ENCODE measurements around the gene SLC16A3. TPM values are rescaled to one million over a fixed set of nuclear protein-coding genes. Genes with fewer than 3 reads are reported as not detected.

SLC16A3 gene
- polyA plus RNA-seq, 1 donor (not counting 4 experiments of a cell fraction or from before 2014, with no cell fraction given), result 35.7 TPM

DNA sequence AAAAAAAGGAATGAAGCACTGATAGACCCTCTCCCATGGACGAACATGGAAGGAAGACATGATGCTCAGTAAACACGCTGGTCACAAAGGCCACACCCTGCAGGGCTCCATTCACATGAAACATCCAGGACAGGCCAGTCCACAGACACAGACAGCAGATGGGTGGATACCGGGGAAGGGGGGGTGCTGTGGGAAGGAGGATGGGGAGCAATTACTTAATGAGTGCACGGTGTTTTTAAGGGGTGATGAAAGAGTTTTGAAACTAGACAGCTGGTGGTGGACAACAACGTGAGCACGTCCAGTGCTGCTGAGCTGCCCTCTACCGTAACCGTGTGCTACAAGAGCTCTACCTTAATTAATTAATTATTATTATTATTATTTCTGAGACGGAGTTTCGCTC is 6.0 kb upstream of the SLC16A3 start:
- DNase-seq (ENCODE audit: low read depth, low spot score) (no peak), FAIRE-seq (no peak)
- H3K4me2 ChIP-seq (ENCODE audit: control insufficient read depth, extremely low read depth, insufficient read depth, low read depth, low read length), result no peak overlapping the region
- H3K79me2 ChIP-seq (ENCODE audit: control insufficient read depth, insufficient read depth, low read length), result no peaks in the 10 kb centered on the region
- H3K27me3 ChIP-seq (ENCODE audit: control insufficient read depth, extremely low read depth, insufficient read depth, low read length), result no peaks in the 10 kb centered on the region
- no peak overlapping the region for H3K4me3 ChIP-seq (ENCODE audit: control insufficient read depth in 2 of 3, extremely low read depth in 1 of 3, insufficient read depth in 2 of 3, low read depth in 1 of 3, low read length in 3 of 3)
- no peak overlapping the region for H2AFZ ChIP-seq (ENCODE audit: control insufficient read depth, low read length)
- H4K20me1 ChIP-seq (ENCODE audit: control insufficient read depth, extremely low read depth, insufficient read depth, low read length), result no peaks in the 10 kb centered on the region
- no peak for TF ChIP-seq EZH2 (IDR thresholded peaks at IDR 0.05; ENCODE audit: low read length)
- TF ChIP-seq, protein P1, sequence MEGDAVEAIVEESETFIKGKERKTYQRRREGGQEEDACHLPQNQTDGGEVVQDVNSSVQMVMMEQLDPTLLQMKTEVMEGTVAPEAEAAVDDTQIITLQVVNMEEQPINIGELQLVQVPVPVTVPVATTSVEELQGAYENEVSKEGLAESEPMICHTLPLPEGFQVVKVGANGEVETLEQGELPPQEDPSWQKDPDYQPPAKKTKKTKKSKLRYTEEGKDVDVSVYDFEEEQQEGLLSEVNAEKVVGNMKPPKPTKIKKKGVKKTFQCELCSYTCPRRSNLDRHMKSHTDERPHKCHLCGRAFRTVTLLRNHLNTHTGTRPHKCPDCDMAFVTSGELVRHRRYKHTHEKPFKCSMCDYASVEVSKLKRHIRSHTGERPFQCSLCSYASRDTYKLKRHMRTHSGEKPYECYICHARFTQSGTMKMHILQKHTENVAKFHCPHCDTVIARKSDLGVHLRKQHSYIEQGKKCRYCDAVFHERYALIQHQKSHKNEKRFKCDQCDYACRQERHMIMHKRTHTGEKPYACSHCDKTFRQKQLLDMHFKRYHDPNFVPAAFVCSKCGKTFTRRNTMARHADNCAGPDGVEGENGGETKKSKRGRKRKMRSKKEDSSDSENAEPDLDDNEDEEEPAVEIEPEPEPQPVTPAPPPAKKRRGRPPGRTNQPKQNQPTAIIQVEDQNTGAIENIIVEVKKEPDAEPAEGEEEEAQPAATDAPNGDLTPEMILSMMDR (optimal IDR thresholded peaks at IDR 0.05 in 1 of 3, IDR thresholded peaks at IDR 0.05 in 1 of 3, conservative IDR thresholded peaks at IDR 0.05 in 1 of 3; ENCODE audit: extremely low read depth in 1 of 3, insufficient read depth in 2 of 3, low read length in 3 of 3), result no peak
- H3K9ac ChIP-seq (ENCODE audit: control insufficient read depth, extremely low read depth, insufficient read depth, low read length), result no peak overlapping the region
- H3K9me3 ChIP-seq (ENCODE audit: control insufficient read depth, low read depth, low read length), result no peaks in the 10 kb centered on the region
- H3K9me1 ChIP-seq (ENCODE audit: control insufficient read depth, extremely low read depth, insufficient read depth, low read length), result no peaks in the 10 kb centered on the region
- H3K4me1 ChIP-seq (ENCODE audit: control insufficient read depth, extremely low read depth, insufficient read depth, low read length), result peaks cover 4% of the 10 kb centered on the region
- no peak overlapping the region for H3K27ac ChIP-seq (ENCODE audit: control insufficient read depth, insufficient read depth, low read length)
- no peaks in the 10 kb centered on the region for H3K36me3 ChIP-seq (ENCODE audit: control insufficient read depth in 2 of 2, extremely low read depth in 1 of 2, insufficient read depth in 2 of 2, low read length in 2 of 2)
- dilution Hi-C loops (cut with MboI; ENCODE audit: extremely low pct_ligation_motif_present, low sequenced_read_pairs), result no loop called here

- Histone ChIP-seq H3K4me1 (ENCODE audit: control insufficient read depth, extremely low read depth, insufficient read depth, low read length) (peaks cover 5% of the 10 kb centered on the region), H4K20me1 (ENCODE audit: control insufficient read depth, extremely low read depth, insufficient read depth, low read length) (no peaks in the 10 kb centered on the region), H3K27ac (ENCODE audit: control insufficient read depth, insufficient read depth, low read length) (no peak overlapping the region), H3K4me2 (ENCODE audit: control insufficient read depth, extremely low read depth, insufficient read depth, low read depth, low read length) (no peak overlapping the region), H3K9me3 (ENCODE audit: control insufficient read depth, low read depth, low read length) (no peaks in the 10 kb centered on the region), H3K9ac (ENCODE audit: control insufficient read depth, extremely low read depth, insufficient read depth, low read length) (no peak overlapping the region), H3K79me2 (ENCODE audit: control insufficient read depth, insufficient read depth, low read length) (no peaks in the 10 kb centered on the region), H3K9me1 (ENCODE audit: control insufficient read depth, extremely low read depth, insufficient read depth, low read length) (no peaks in the 10 kb centered on the region), H3K4me3 (ENCODE audit: control insufficient read depth in 2 of 3, extremely low read depth in 1 of 3, insufficient read depth in 2 of 3, low read depth in 1 of 3, low read length in 3 of 3) (no peak overlapping the region), H3K27me3 (ENCODE audit: control insufficient read depth, extremely low read depth, insufficient read depth, low read length) (no peaks in the 10 kb centered on the region), H3K36me3 (ENCODE audit: control insufficient read depth in 2 of 2, extremely low read depth in 1 of 2, insufficient read depth in 2 of 2, low read length in 2 of 2) (no peaks in the 10 kb centered on the region), H2AFZ (ENCODE audit: control insufficient read depth, low read length) (no peak overlapping the region)
- FAIRE-seq (no peak), DNase-seq (ENCODE audit: low read depth, low spot score) (no peak)
- dilution Hi-C loops (cut with MboI; ENCODE audit: extremely low pct_ligation_motif_present, low sequenced_read_pairs), result no loop called here
- TF ChIP-seq, protein P1 (optimal IDR thresholded peaks at IDR 0.05 in 1 of 3, IDR thresholded peaks at IDR 0.05 in 1 of 3, conservative IDR thresholded peaks at IDR 0.05 in 1 of 3; ENCODE audit: extremely low read depth in 1 of 3, insufficient read depth in 2 of 3, low read length in 3 of 3), result no peak
- no peak for TF ChIP-seq EZH2 (IDR thresholded peaks at IDR 0.05; ENCODE audit: low read length)
Observed at GRCh38 chr17:82223517-82223916, 5.3 kb upstream of the SLC16A3 start.

All from keratinocyte (primary cell).